DOHH2 (cell line): ENCODE measurements around the gene ZNF22.

Source experiments
- H3F3A ChIP-seq: fragments of 200-600 bp; sonication (generic), shearing (Covaris generic); 2 replicates; pipeline ENCODE4 v1.6.0; 2016; ENCODE audit warnings: antibody characterized with exemption, mild to moderate bottlenecking; ENCODE audit not compliant: control insufficient read depth, insufficient read depth
- H3K27ac ChIP-seq: fragments of 200-600 bp; sonication (generic); 2 replicates; pipeline ENCODE4 v1.5.1; 2014; ENCODE audit warnings: low read depth, mild to moderate bottlenecking, low read length, moderate library complexity
- H3K27me3 ChIP-seq: fragments of 200-600 bp; sonication (generic); 2 replicates; pipeline ENCODE4 v1.6.1; 2014; ENCODE audit warnings: mild to moderate bottlenecking, low read length, mixed read lengths; ENCODE audit not compliant: control insufficient read depth
- H3K36me3 ChIP-seq: fragments of 200-600 bp; sonication (generic); 2 replicates; pipeline ENCODE4 v1.6.1; 2014; ENCODE audit warnings: mild to moderate bottlenecking, low read length, moderate library complexity, mixed read lengths; ENCODE audit not compliant: control insufficient read depth
- H3K4me1 ChIP-seq: fragments of 200-600 bp; sonication (generic); 2 replicates; pipeline ENCODE4 v1.6.1; 2014; ENCODE audit warnings: mild to moderate bottlenecking, low read length, mixed read lengths; ENCODE audit not compliant: control insufficient read depth
- H3K4me2 ChIP-seq: fragments of 200-600 bp; sonication (generic); 2 replicates; pipeline ENCODE4 v1.6.0; 2014; ENCODE audit warnings: mild to moderate bottlenecking, low read length, moderate library complexity
- H3K4me3 ChIP-seq: fragments of 200-600 bp; sonication (generic); 2 replicates; pipeline ENCODE4 v1.5.1; 2014; ENCODE audit warnings: mild to moderate bottlenecking, low read length, mixed read lengths
- H3K79me2 ChIP-seq: fragments of 200-600 bp; sonication (generic); 2 replicates; pipeline ENCODE4 v1.6.1; 2014; ENCODE audit warnings: mild to moderate bottlenecking, low read length, mixed read lengths; ENCODE audit not compliant: control insufficient read depth
- H3K9me2 ChIP-seq: fragments of 200-600 bp; sonication (generic); replicated peaks from 2 replicates; pipeline ENCODE4 v1.6.1; 2014; ENCODE audit warnings: mild to moderate bottlenecking, low read length, mixed read lengths; ENCODE audit not compliant: control insufficient read depth
- H3K9me3 ChIP-seq: fragments of 200-600 bp; sonication (generic); 2 replicates; pipeline ENCODE4 v1.6.1; 2014; ENCODE audit warnings: antibody characterized with exemption, low read length, mixed read lengths; ENCODE audit not compliant: control insufficient read depth, insufficient read depth
- H4K20me1 ChIP-seq: fragments of 200-600 bp; sonication (generic); 2 replicates; pipeline ENCODE4 v1.6.0; 2014; ENCODE audit warnings: low read depth, mild to moderate bottlenecking, antibody characterized with exemption, low read length, moderate library complexity; ENCODE audit not compliant: control insufficient read depth, insufficient read depth
- EZH2phosphoT487 ChIP-seq: fragments of 200-600 bp; sonication (generic); IDR thresholded peaks from 2 replicates; pipeline ENCODE4 v1.6.1; 2017; ENCODE audit warnings: borderline replicate concordance, mild to moderate bottlenecking, antibody characterized with exemption, low read length, moderate library complexity, mixed read lengths
- TF ChIP-seq, protein P1 (sequence below): fragments of 200-600 bp; sonication (generic); IDR thresholded peaks from one replicate; pipeline ENCODE4 v1.5.1; 2014; ENCODE audit warnings: antibody characterized with exemption, mild to moderate bottlenecking, low read depth, low read length; ENCODE audit not compliant: poor library complexity, severe bottlenecking

Gene ZNF22

DNA sequence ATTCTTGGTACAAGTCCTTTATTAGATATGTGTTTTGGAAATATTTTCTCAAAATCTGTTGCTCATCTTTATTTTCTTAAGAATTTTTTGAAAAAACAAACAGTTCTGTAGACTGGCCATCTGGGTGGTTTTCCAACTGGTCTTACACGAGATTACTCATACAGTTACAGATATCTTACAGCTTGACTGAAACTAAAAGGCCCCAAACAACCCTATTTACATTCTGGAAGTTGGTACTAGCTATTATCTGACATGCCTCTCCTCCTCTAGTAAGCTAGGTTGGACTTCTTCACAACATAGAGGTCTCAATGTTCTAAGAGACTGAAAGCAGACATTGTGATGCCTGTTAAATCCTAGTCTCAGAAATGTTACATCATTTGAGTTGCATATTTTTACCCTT, 52.0 kb downstream of the ZNF22 start:
- TF ChIP-seq EZH2phosphoT487, result no peak
- TF ChIP-seq, protein P1, sequence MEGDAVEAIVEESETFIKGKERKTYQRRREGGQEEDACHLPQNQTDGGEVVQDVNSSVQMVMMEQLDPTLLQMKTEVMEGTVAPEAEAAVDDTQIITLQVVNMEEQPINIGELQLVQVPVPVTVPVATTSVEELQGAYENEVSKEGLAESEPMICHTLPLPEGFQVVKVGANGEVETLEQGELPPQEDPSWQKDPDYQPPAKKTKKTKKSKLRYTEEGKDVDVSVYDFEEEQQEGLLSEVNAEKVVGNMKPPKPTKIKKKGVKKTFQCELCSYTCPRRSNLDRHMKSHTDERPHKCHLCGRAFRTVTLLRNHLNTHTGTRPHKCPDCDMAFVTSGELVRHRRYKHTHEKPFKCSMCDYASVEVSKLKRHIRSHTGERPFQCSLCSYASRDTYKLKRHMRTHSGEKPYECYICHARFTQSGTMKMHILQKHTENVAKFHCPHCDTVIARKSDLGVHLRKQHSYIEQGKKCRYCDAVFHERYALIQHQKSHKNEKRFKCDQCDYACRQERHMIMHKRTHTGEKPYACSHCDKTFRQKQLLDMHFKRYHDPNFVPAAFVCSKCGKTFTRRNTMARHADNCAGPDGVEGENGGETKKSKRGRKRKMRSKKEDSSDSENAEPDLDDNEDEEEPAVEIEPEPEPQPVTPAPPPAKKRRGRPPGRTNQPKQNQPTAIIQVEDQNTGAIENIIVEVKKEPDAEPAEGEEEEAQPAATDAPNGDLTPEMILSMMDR, result no peak
- Histone ChIP-seq H3K4me1 (no peaks in the 10 kb centered on the region), H3K9me3 (no peaks in the 10 kb centered on the region), H3K9me2 (no peaks in the 10 kb centered on the region), H3F3A (no peaks in the 10 kb centered on the region), H3K79me2 (no peaks in the 10 kb centered on the region), H3K4me2 (no peak overlapping the region), H3K27me3 (peaks cover 5% of the 10 kb centered on the region; the same call in 1 of the 2 replicates), H3K27ac (no peak overlapping the region), H3K4me3 (no peak overlapping the region), H3K36me3 (no peaks in the 10 kb centered on the region), H4K20me1 (no peaks in the 10 kb centered on the region)

DNA sequence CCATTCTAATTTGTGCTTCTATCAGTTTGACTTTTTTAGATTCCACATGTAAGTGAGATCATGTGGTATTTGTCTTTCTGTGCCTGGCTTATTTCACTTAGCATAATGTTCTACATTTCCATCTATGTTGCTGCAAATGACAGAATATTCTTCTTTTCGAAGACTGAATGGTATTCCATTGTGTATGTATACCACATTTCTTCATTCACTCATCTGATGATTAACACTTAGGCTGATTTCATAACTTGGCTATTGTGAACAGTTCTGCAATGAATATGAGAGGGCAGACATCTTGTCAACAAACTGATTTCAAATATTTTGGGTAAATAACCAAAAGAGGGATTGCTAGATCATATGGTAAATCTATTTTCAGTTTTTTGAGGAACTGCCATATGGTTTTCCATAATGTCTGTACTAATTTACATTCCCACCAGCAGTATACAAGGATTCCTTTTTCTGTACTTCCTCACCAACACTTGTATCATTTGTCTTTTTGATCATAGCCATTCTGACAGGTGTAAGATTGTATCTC, 52.9 kb downstream of the ZNF22 start:
- no peaks in the 10 kb centered on the region for H3K79me2 ChIP-seq
- H3K27me3 ChIP-seq, result peaks cover 5% of the 10 kb centered on the region; the same call in 1 of the 2 replicates
- H3K9me2 ChIP-seq, result no peaks in the 10 kb centered on the region
- H3F3A ChIP-seq, result no peaks in the 10 kb centered on the region
- H3K36me3 ChIP-seq, result no peaks in the 10 kb centered on the region
- no peaks in the 10 kb centered on the region for H4K20me1 ChIP-seq
- no peak overlapping the region for H3K4me3 ChIP-seq
- H3K27ac ChIP-seq, result no peak overlapping the region
- no peak overlapping the region for H3K4me2 ChIP-seq
- no peaks in the 10 kb centered on the region for H3K9me3 ChIP-seq
- TF ChIP-seq EZH2phosphoT487, result no peak
- TF ChIP-seq, protein P1, result no peak
- no peaks in the 10 kb centered on the region for H3K4me1 ChIP-seq
